Measurements from ENCODE around the gene PCSK4. TPM values are rescaled to one million over a fixed set of nuclear protein-coding genes. Genes with fewer than 3 reads are reported as not detected.

PCSK4 gene
- total RNA-seq, 1 donor from 2014 or later: 37.7 TPM

DNA sequence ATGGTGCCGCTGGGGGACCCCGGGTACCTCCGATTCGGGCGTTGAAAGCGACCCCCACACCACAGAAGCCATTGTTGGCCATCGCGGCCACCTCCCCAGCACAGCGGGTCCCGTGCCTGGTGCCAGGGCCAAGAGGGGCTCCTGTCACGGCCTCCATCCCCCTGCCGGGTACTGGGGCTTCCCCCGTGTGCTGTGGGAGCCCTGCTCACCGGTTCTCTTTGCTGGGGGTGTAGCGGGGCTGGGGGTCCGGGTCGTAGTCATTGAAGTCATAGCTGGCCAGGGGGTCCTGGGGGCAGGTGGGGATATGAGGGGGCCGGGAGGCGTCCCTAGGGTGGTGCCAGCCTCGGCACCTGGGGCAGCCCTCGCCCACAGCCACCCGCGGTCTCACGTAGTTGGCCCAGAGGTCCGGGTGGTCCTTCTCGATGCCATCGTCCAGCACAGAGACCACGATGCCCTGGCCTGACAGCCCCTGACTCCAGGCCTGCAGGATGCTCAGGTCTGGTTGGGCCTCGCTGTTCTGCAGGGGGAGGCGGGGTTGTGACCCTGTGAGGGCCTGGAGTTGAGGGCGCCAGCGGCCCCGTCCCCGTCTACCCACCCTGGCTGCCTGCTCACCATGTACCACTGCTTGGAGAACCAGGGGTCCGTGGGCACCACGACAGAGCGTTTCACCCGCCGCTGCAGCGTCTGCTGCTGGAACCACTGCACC, 2.4 kb downstream of the PCSK4 start:
- Mint-ChIP-seq H3K27ac (no peak overlapping the region), H3K9me3 (ENCODE audit: low read depth) (no peaks in the 10 kb centered on the region), H3K4me1 (ENCODE audit: low read depth) (peaks cover 9% of the 10 kb centered on the region), H3K36me3 (ENCODE audit: insufficient read depth) (no peaks in the 10 kb centered on the region), H3K27me3 (peaks cover 7% of the 10 kb centered on the region), H3K4me3 (ENCODE audit: low read depth) (no peak overlapping the region)
- no peak for DNase-seq (ENCODE audit: low spot score, unreplicated experiment)
- TF ChIP-seq, protein P1, sequence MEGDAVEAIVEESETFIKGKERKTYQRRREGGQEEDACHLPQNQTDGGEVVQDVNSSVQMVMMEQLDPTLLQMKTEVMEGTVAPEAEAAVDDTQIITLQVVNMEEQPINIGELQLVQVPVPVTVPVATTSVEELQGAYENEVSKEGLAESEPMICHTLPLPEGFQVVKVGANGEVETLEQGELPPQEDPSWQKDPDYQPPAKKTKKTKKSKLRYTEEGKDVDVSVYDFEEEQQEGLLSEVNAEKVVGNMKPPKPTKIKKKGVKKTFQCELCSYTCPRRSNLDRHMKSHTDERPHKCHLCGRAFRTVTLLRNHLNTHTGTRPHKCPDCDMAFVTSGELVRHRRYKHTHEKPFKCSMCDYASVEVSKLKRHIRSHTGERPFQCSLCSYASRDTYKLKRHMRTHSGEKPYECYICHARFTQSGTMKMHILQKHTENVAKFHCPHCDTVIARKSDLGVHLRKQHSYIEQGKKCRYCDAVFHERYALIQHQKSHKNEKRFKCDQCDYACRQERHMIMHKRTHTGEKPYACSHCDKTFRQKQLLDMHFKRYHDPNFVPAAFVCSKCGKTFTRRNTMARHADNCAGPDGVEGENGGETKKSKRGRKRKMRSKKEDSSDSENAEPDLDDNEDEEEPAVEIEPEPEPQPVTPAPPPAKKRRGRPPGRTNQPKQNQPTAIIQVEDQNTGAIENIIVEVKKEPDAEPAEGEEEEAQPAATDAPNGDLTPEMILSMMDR (IDR thresholded peaks at IDR 0.05; ENCODE audit: unreplicated experiment): no peak

DNA sequence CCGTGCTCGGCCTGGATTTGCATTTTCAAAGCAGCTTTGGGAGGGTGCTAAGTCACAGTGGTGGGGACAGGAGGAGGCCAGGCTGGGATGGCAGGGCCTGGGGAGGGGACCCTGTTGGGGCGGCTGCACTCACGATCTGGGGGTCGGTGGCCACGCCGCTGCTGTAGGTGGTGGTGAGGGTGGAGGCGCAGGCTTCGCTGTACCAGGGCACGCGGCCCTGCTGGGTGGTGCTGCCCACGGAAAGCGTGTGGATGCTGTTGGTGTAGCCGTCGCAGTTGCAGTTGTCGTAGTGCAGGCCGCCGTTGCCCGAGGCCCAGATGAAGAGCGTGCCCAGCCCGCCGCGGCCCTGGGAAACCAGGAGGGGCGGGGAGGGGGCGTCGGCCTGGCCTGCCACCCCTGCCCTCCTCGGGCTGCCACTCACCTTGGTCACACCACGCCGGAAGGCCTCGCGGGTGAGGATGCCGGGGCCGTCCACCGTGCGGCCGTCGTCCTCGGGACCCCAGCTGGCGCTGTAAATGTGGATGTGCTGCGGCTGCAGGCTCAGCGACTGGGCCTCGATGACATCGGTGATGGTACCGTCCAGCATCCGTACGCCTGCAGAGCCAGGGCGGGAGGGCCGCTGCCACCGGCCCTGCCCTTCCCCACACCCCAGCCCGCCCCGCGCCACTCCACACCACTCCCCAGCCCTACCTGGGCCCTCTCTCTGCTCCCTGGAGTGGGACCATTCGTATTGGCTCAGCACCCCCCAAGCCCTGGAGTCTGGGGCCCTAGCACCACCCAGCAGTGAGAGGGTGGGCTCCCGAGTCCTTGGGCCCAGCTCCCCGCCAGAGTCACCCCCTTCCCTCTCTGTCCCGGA, 3.2 kb downstream of the PCSK4 start:
- no peak overlapping the region for H3K27ac Mint-ChIP-seq
- H3K36me3 Mint-ChIP-seq (ENCODE audit: insufficient read depth): no peaks in the 10 kb centered on the region
- peaks cover 9% of the 10 kb centered on the region for H3K4me1 Mint-ChIP-seq (ENCODE audit: low read depth)
- H3K4me3 Mint-ChIP-seq (ENCODE audit: low read depth): no peak overlapping the region
- H3K27me3 Mint-ChIP-seq: peaks cover 5% of the 10 kb centered on the region
- H3K9me3 Mint-ChIP-seq (ENCODE audit: low read depth): no peaks in the 10 kb centered on the region
- DNase-seq (ENCODE audit: low spot score, unreplicated experiment): no peak
- TF ChIP-seq, protein P1 (IDR thresholded peaks at IDR 0.05; ENCODE audit: unreplicated experiment): no peak

DNA sequence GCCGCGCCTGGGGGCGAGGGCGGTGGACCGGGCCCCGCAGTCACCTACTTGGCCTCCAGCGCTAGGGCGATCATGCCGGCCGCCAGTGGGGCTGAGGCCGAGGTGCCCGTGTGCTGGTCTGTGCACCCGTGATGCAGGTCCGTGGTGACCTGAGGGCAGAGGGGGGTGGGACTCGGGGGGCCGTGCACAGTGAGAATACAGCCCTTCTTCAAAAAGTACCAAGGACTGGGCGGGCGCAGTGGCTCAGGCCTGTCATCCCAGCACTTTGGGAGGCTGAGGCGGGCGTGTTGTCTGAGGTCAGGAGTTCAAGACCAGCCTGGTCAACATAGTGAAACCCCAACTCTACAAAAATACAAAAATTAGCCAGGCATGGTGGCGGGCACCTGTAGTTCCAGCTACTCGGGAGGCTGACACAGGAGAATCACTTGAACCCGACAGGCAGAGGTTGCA, 6.1 kb downstream of the PCSK4 start:
- TF ChIP-seq, protein P1 (IDR thresholded peaks at IDR 0.05; ENCODE audit: unreplicated experiment): no peak
- Mint-ChIP-seq H3K27me3 (no peaks in the 10 kb centered on the region), H3K27ac (no peak overlapping the region), H3K4me3 (ENCODE audit: low read depth) (no peak overlapping the region), H3K36me3 (ENCODE audit: insufficient read depth) (peaks cover 2% of the 10 kb centered on the region), H3K4me1 (ENCODE audit: low read depth) (peaks cover 3% of the 10 kb centered on the region), H3K9me3 (ENCODE audit: low read depth) (no peaks in the 10 kb centered on the region)
- no peak for DNase-seq (ENCODE audit: low spot score, unreplicated experiment)

DNA sequence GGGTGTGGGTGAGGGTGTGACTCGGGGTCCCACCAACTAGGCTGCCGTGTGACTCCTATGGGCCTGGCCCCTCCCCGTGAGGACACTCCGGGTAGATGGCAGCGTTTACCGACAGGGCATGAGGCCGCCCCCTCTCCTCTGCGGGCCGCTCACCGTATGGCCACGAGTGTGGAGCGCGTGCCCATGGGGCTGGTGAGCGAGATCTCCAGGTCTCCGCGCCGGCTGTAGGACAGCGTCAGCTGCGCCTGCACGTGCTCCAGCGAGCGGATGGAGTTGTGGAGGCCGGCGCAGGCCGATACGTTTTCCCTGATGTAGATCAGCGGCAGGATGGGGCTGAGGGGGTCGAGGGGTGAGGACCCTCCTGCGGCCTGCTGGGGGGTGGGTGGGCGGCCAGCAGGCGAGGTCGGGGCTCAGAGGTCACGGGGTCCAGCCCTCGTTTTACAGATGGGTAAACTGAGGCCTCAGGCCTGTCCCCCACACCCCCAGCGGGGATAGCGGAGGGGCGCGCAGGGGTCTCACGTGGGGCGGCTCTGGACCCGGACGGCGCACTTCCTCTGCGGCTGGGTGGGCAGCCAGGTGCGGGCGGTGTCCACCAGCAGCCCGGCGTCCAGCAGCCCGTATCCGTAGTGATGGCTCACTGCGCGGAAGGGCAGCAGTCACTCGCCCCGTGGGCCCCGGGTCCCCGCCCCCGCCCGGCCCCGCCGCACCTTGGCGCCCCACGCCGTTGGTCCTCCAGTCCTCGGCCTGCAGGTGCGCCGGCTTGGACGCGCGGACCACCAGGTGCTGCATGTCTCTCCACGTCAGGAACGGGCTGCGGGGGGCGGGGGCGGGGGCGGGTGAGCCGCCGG, 6.8 kb downstream of the PCSK4 start:
- Mint-ChIP-seq H3K27ac (no peak overlapping the region), H3K4me3 (ENCODE audit: low read depth) (no peak overlapping the region), H3K9me3 (ENCODE audit: low read depth) (no peaks in the 10 kb centered on the region), H3K36me3 (ENCODE audit: insufficient read depth) (peaks cover 3% of the 10 kb centered on the region), H3K27me3 (no peaks in the 10 kb centered on the region), H3K4me1 (ENCODE audit: low read depth) (peaks cover 4% of the 10 kb centered on the region)
- TF ChIP-seq, protein P1 (IDR thresholded peaks at IDR 0.05; ENCODE audit: unreplicated experiment): no peak
- DNase-seq (ENCODE audit: low spot score, unreplicated experiment): no peak

Data from progenitor cell of endocrine pancreas (in vitro differentiated cells).